Astrocyte (in vitro differentiated cells and primary cell): ENCODE results near the gene RPLP2. TPM values are rescaled to one million over a fixed set of nuclear protein-coding genes. Genes with fewer than 3 reads are reported as not detected.

Experiments
- DNase-seq: peaks from one replicate; pipeline ENCODE4 v3.0.0-alpha.2; 2010; ENCODE audit warnings: low read depth
- FAIRE-seq: peaks from 2 replicates; lab custom pipeline; 2011; peaks lifted over from hg19 to GRCh38; lab: Jason Lieb, UNC
- H2AFZ ChIP-seq: 2 replicates; pipeline ENCODE4 v1.6.0; 2012; ENCODE audit warnings: low read depth, low read length, inconsistent platforms
- H3K27ac ChIP-seq: 2 replicates; pipeline ENCODE4 v1.5.1; 2011; ENCODE audit warnings: low read depth, low read length, inconsistent platforms
- H3K27me3 ChIP-seq: 2 replicates; pipeline ENCODE4 v1.6.0; 2011; ENCODE audit warnings: low read length, inconsistent platforms; ENCODE audit not compliant: insufficient read depth
- H3K36me3 ChIP-seq: 2 replicates; pipeline ENCODE4 v1.5.1; 2011; ENCODE audit warnings: low read length, inconsistent platforms; ENCODE audit not compliant: insufficient read depth
- H3K4me1 ChIP-seq: 2 replicates; pipeline ENCODE4 v1.5.1; 2011; ENCODE audit warnings: low read length, inconsistent platforms; ENCODE audit not compliant: insufficient read depth
- H3K4me2 ChIP-seq: 2 replicates; pipeline ENCODE4 v1.6.0; 2012; ENCODE audit warnings: low read length, inconsistent platforms
- H3K4me3 ChIP-seq: 2 replicates; pipeline ENCODE4 v1.5.1; 2011; ENCODE audit warnings: low read depth, mild to moderate bottlenecking, low read length, inconsistent platforms; ENCODE audit not compliant: insufficient read depth
- H3K79me2 ChIP-seq: 2 replicates; pipeline ENCODE4 v1.6.0; 2012; ENCODE audit warnings: mild to moderate bottlenecking, low read length, inconsistent platforms; ENCODE audit not compliant: insufficient read depth
- H3K9ac ChIP-seq: 2 replicates; pipeline ENCODE4 v1.6.0; 2012; ENCODE audit warnings: mild to moderate bottlenecking, low read length, inconsistent platforms
- H3K9me3 ChIP-seq: 2 replicates; pipeline ENCODE4 v1.5.1; 2012; ENCODE audit warnings: low read depth, mild to moderate bottlenecking, low read length, inconsistent platforms; ENCODE audit not compliant: insufficient read depth
- H4K20me1 ChIP-seq: 2 replicates; pipeline ENCODE4 v1.6.0; 2012; ENCODE audit warnings: low read length, inconsistent platforms; ENCODE audit not compliant: insufficient read depth
- H3K27ac Mint-ChIP-seq: one replicate; pipeline ENCODE4 v1.8.0; 2021; ENCODE audit warnings: mild to moderate bottlenecking, mixed read lengths; ENCODE audit not compliant: unreplicated experiment
- H3K27me3 Mint-ChIP-seq: one replicate; pipeline ENCODE4 v1.8.0; 2021; ENCODE audit warnings: low read depth, mixed read lengths; ENCODE audit not compliant: unreplicated experiment
- H3K36me3 Mint-ChIP-seq: one replicate; pipeline ENCODE4 v1.8.0; 2021; ENCODE audit warnings: low read depth, mixed read lengths; ENCODE audit not compliant: unreplicated experiment
- H3K4me1 Mint-ChIP-seq: one replicate; pipeline ENCODE4 v1.8.0; 2021; ENCODE audit warnings: low read depth, mixed read lengths; ENCODE audit not compliant: unreplicated experiment
- H3K4me3 Mint-ChIP-seq: one replicate; pipeline ENCODE4 v1.8.0; 2021; ENCODE audit warnings: mild to moderate bottlenecking, moderate library complexity, mixed read lengths; ENCODE audit not compliant: unreplicated experiment
- H3K9me3 Mint-ChIP-seq: one replicate; pipeline ENCODE4 v1.8.0; 2021; ENCODE audit warnings: mild to moderate bottlenecking, mixed read lengths; ENCODE audit not compliant: unreplicated experiment
- EZH2 ChIP-seq: IDR thresholded peaks from 2 replicates; pipeline ENCODE4 v1.6.1; 2012; ENCODE audit warnings: mild to moderate bottlenecking, low read length, inconsistent platforms; ENCODE audit not compliant: insufficient read depth
- total RNA-seq: library from RNA; stranded (reverse); gene quantifications from 2 replicates; pipeline ENCODE4 v1.2.1, GENCODE V29; 2021
- TF ChIP-seq, protein P1 (sequence below): IDR thresholded peaks from 2 replicates; pipeline ENCODE4 v1.5.1; 2011; ENCODE audit warnings: low read depth, mild to moderate bottlenecking, inconsistent platforms, low read length, moderate library complexity; ENCODE audit not compliant: insufficient read depth

Gene RPLP2
- total RNA-seq, 1 donor from 2014 or later, result 1,666 TPM

DNA sequence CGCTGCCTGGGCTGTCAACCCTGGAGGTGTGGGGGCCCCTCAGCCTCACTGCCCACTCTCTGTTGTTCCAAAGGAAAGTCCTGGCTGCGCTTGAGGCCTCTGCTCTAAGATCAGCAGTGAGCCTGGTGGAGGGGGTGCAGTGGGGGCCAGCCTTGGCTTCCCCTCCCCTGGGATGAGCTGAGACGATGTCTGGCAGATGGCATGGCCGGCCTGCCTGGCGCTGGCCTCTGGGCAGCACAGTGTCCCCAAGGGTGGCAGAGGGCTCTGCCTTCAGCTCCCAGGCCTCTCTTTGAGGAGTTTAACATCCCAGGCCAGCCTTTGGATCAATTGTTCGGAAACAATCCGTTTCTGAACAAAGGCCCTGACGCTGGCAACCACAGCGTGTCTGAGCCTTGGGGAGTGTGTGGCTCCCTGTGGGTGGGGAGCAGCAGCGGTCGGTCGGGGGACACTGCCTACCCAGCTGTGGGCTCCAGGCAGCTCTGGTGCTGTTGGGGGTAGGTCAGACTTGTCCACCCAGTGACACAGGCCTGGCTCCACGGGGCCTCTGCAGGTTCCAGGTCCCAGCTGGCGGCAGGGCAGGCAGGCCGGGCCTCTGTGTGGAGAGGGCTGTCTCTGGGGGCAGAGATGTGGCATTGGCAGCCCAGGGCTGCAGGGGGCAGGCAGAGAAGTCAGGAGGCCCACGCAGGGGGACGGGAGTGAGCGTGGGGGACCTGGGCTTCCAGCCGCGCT lies 45.0 kb downstream of the RPLP2 start:
- no peak overlapping the region for H2AFZ ChIP-seq
- DNase-seq (no peak), FAIRE-seq (no peak)
- TF ChIP-seq EZH2, result no peak
- TF ChIP-seq, protein P1, sequence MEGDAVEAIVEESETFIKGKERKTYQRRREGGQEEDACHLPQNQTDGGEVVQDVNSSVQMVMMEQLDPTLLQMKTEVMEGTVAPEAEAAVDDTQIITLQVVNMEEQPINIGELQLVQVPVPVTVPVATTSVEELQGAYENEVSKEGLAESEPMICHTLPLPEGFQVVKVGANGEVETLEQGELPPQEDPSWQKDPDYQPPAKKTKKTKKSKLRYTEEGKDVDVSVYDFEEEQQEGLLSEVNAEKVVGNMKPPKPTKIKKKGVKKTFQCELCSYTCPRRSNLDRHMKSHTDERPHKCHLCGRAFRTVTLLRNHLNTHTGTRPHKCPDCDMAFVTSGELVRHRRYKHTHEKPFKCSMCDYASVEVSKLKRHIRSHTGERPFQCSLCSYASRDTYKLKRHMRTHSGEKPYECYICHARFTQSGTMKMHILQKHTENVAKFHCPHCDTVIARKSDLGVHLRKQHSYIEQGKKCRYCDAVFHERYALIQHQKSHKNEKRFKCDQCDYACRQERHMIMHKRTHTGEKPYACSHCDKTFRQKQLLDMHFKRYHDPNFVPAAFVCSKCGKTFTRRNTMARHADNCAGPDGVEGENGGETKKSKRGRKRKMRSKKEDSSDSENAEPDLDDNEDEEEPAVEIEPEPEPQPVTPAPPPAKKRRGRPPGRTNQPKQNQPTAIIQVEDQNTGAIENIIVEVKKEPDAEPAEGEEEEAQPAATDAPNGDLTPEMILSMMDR, result no peak
- H3K36me3 Mint-ChIP-seq, result peaks cover 2% of the 10 kb centered on the region
- no peaks in the 10 kb centered on the region for H3K27me3 Mint-ChIP-seq
- peaks cover 1% of the 10 kb centered on the region for H3K4me1 Mint-ChIP-seq
- no peaks in the 10 kb centered on the region for H3K9me3 Mint-ChIP-seq
- no peak overlapping the region for H3K27ac ChIP-seq
- no peak overlapping the region for H3K9ac ChIP-seq
- no peaks in the 10 kb centered on the region for H3K36me3 ChIP-seq
- no peaks in the 10 kb centered on the region for H3K9me3 ChIP-seq
- H4K20me1 ChIP-seq, result peaks cover 89% of the 10 kb centered on the region
- no peak overlapping the region for H3K4me3 Mint-ChIP-seq
- H3K27me3 ChIP-seq, result no peaks in the 10 kb centered on the region
- H3K4me1 ChIP-seq, result peaks cover 4% of the 10 kb centered on the region
- no peak overlapping the region for H3K27ac Mint-ChIP-seq
- no peak overlapping the region for H3K4me3 ChIP-seq
- no peak overlapping the region for H3K4me2 ChIP-seq
- peaks cover 6% of the 10 kb centered on the region for H3K79me2 ChIP-seq

- H3K36me3 Mint-ChIP-seq, result peaks cover 2% of the 10 kb centered on the region
- no peak for FAIRE-seq
- H3K4me3 ChIP-seq, result no peak overlapping the region
- H3K4me1 Mint-ChIP-seq, result peaks cover 1% of the 10 kb centered on the region
- no peak for DNase-seq
- no peaks in the 10 kb centered on the region for H3K9me3 Mint-ChIP-seq
- TF ChIP-seq EZH2, result no peak
- TF ChIP-seq, protein P1, result no peak
- H4K20me1 ChIP-seq, result peaks cover 91% of the 10 kb centered on the region
- H3K9ac ChIP-seq, result no peak overlapping the region
- H3K27me3 Mint-ChIP-seq, result no peaks in the 10 kb centered on the region
- H3K36me3 ChIP-seq, result no peaks in the 10 kb centered on the region
- no peak overlapping the region for H3K4me2 ChIP-seq
- H3K27me3 ChIP-seq, result no peaks in the 10 kb centered on the region
- H3K27ac ChIP-seq, result no peak overlapping the region
- H2AFZ ChIP-seq, result no peak overlapping the region
- no peaks in the 10 kb centered on the region for H3K9me3 ChIP-seq
- peaks cover 6% of the 10 kb centered on the region for H3K79me2 ChIP-seq
- H3K4me1 ChIP-seq, result peaks cover 8% of the 10 kb centered on the region
- H3K27ac Mint-ChIP-seq, result no peak overlapping the region
- no peak overlapping the region for H3K4me3 Mint-ChIP-seq
These were observed 45.5 kb downstream of the RPLP2 start for GRCh38 chr11:855330-855674.

GRCh38 chr11:855796-856195 lies 46.0 kb downstream of the RPLP2 start:
- FAIRE-seq (no peak), DNase-seq (no peak)
- no peaks in the 10 kb centered on the region for H3K27me3 ChIP-seq
- no peak overlapping the region for H3K9ac ChIP-seq
- no peak overlapping the region for H3K4me3 ChIP-seq
- no peaks in the 10 kb centered on the region for H3K9me3 ChIP-seq
- peaks cover 88% of the 10 kb centered on the region for H4K20me1 ChIP-seq
- H3K4me3 Mint-ChIP-seq, result no peak overlapping the region
- no peaks in the 10 kb centered on the region for H3K27me3 Mint-ChIP-seq
- H3K4me1 Mint-ChIP-seq, result peaks cover 3% of the 10 kb centered on the region
- peaks cover 8% of the 10 kb centered on the region for H3K4me1 ChIP-seq
- H3K27ac Mint-ChIP-seq, result no peak overlapping the region
- no peaks in the 10 kb centered on the region for H3K36me3 ChIP-seq
- no peak for TF ChIP-seq EZH2
- TF ChIP-seq, protein P1, result no peak
- no peak overlapping the region for H3K4me2 ChIP-seq
- no peak overlapping the region for H2AFZ ChIP-seq
- H3K27ac ChIP-seq, result no peak overlapping the region
- H3K9me3 Mint-ChIP-seq, result no peaks in the 10 kb centered on the region
- peaks cover 5% of the 10 kb centered on the region for H3K79me2 ChIP-seq
- peaks cover 2% of the 10 kb centered on the region for H3K36me3 Mint-ChIP-seq
